ENCODE results near the gene SPATS2L.

DNA sequence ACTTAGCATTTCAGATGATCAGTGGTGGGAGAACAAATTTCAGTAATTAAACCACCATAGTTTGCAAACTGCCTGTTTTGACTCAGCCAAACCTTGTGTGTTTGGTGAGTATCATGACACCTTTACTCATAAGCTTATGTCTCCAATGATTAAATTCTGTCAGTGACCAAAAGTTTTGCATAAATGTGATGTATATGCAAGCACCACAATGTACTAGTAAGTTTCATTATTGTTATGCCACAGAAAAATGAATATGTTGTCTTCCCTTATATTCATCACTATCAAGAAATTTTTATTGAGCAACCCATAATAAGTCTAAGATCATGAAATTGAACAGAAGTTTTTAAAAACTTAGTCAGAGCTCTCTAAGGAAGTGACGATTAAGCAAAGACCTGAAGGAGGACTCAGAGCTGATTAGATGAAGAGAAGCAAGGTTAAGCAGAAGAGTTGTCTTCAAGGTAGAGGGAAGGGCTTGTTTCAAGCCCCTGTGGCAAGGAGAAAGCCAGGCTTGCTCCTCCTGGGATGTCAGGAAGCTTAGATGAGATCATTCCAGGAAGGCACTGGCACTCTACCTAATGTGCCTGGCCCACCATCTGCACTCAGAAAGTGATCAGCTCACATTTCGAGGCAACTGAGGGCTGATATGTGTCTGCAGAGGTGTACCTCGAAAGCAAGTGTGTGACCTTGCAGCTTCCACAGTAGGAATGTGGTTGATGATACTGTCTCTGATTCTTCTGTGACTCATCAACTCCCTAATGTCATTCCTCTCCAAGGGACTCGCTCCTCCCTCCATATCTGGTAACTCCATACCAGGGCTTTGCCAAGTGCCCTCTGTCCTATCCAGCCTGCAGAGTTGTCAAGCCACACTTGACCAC is 148.7 kb downstream of the SPATS2L start:
- TF ChIP-seq POLR2A (IDR thresholded peaks at IDR 0.05; ENCODE audit: low read depth, low read length) (no peak), POLR2AphosphoS5 (IDR thresholded peaks at IDR 0.05; ENCODE audit: low read depth, low read length) (no peak), TAF1 (IDR thresholded peaks at IDR 0.05; ENCODE audit: low read depth, low read length) (no peak), PAX5 (IDR thresholded peaks at IDR 0.05; ENCODE audit: insufficient read depth, low read length, severe bottlenecking) (no peak), SPI1 (IDR thresholded peaks at IDR 0.05; ENCODE audit: low read depth, low read length) (no peak), POU2F2 (IDR thresholded peaks at IDR 0.05; ENCODE audit: low read depth, low read length) (peak; percentile 85; the same call in 1 of the 2 replicates)

Measured in GM12891 (cell line).